HCT116 (cell line): ENCODE results near the gene GUK1. TPM values are rescaled to one million over a fixed set of nuclear protein-coding genes. Genes with fewer than 3 reads are reported as not detected.

Source experiments
- ATAC-seq: fragments of 200-7000 bp; cut with Tn5 transposase; 2 replicates; pipeline ENCODE4 v1.9.1; 2020; ENCODE audit warnings: mild to moderate bottlenecking, moderate library complexity
- BruUV-seq: library from RNA; stranded (reverse); fragments of 400-500 nt; replicated peaks from 2 replicates; lab custom pipeline; 2021; lab: Mats Ljungman, UMichigan
- CTCF ChIA-PET: fragments of 300-600 bp; sonication (Branson Sonifier 250); formaldehyde crosslinking; loops from one replicate; lab custom pipeline; 2021; ENCODE audit warnings: antibody characterized with exemption; lab: Charles Lee
- POLR2A ChIA-PET: fragments of 300-600, 350-600 bp; sonication (Branson Sonifier 250); formaldehyde crosslinking; loops from one replicate; lab custom pipeline; 2021; ENCODE audit warnings: antibody characterized with exemption; lab: Charles Lee
- RAD21 ChIA-PET, 2 experiments: fragments of 300-600 bp; sonication (Branson Sonifier 250); formaldehyde crosslinking; loops; one replicate each; lab custom pipeline; 2023; ENCODE audit warnings: low total read pairs in 2 of 2; ENCODE audit not compliant: uncharacterized antibody in 2 of 2, unreplicated experiment in 2 of 2, low non-redundant PET in 1 of 2; lab: Charles Lee
- DNase-seq: peaks from one replicate; pipeline ENCODE4 v3.0.0-alpha.2; 2010; ENCODE audit warnings: low read depth, low spot score
- H2AFZ ChIP-seq: fragments of 200-600 bp; shearing (Covaris generic), sonication (generic); 2 replicates; pipeline ENCODE4 v1.6.1; 2017; ENCODE audit warnings: low read depth, mixed run types, mixed read lengths, antibody characterized with exemption, low read length; ENCODE audit not compliant: poor library complexity, severe bottlenecking
- H3K27ac ChIP-seq: 2 replicates; pipeline ENCODE4 v1.5.1; 2012; ENCODE audit warnings: low read depth, low read length
- H3K27me3 ChIP-seq: fragments of 200-600 bp; sonication (generic); 2 replicates; pipeline ENCODE4 v1.6.1; 2016; ENCODE audit warnings: mixed run types, low read length, mixed read lengths; ENCODE audit not compliant: insufficient read depth
- H3K36me3 ChIP-seq, 2 experiments: fragments of 200-500 bp in 1 of 2; fragments of 200-600 bp in 1 of 2; sonication (Bioruptor generic) in 1 of 2; sonication (generic) in 1 of 2; 2 replicates each; pipeline versions ENCODE4 v1.5.1 to v1.6.1; 2014 to 2016; ENCODE audit warnings: low read length in 2 of 2, inconsistent platforms in 1 of 2, mixed read lengths in 1 of 2, mixed run types in 1 of 2; ENCODE audit not compliant: insufficient read depth in 2 of 2, control insufficient read depth in 1 of 2
- H3K4me1 ChIP-seq, 2 experiments: fragments of 200-600 bp in 1 of 2; sonication (generic) in 1 of 2; 2 replicates each; pipeline versions ENCODE4 v1.5.1 to v1.6.1; 2012 to 2017; ENCODE audit warnings: low read length in 2 of 2, inconsistent platforms in 1 of 2, mild to moderate bottlenecking in 1 of 2, mixed read lengths in 1 of 2, mixed run types in 1 of 2, moderate library complexity in 1 of 2; ENCODE audit not compliant: insufficient read depth in 2 of 2, control insufficient read depth in 1 of 2
- H3K4me2 ChIP-seq: fragments of 200-600 bp; sonication (generic); 2 replicates; pipeline ENCODE4 v1.6.1; 2017; ENCODE audit warnings: mixed run types, low read length, mixed read lengths
- H3K4me3 ChIP-seq, 2 experiments: fragments of 200-600 bp in 1 of 2; sonication (generic) in 1 of 2; replicated peaks in 1 of 2; 2 replicates each; pipeline ENCODE4 v1.5.1; 2011 to 2016; ENCODE audit warnings: low read length in 2 of 2, control low read depth in 1 of 2, low read depth in 1 of 2, mild to moderate bottlenecking in 1 of 2, mixed read lengths in 1 of 2, mixed run types in 1 of 2
- H3K79me2 ChIP-seq: fragments of 200-600 bp; sonication (generic); 2 replicates; pipeline ENCODE4 v1.6.1; 2017; ENCODE audit warnings: mild to moderate bottlenecking, mixed run types, low read length, moderate library complexity, mixed read lengths; ENCODE audit not compliant: insufficient read depth
- H3K9ac ChIP-seq: fragments of 200-600 bp; sonication (generic); 2 replicates; pipeline ENCODE4 v1.6.1; 2016; ENCODE audit warnings: low read length, mixed read lengths
- H3K9me2 ChIP-seq: fragments of 200-600 bp; sonication (generic), shearing (Covaris generic); 2 replicates; pipeline ENCODE4 v1.6.1; 2017; ENCODE audit warnings: mixed run types, mild to moderate bottlenecking, moderate library complexity; ENCODE audit not compliant: insufficient read depth
- H3K9me3 ChIP-seq, 2 experiments: fragments of 200-500 bp in 1 of 2; fragments of 200-600 bp in 1 of 2; sonication (Bioruptor generic) in 1 of 2; sonication (generic) in 1 of 2; 2 replicates each; pipeline ENCODE4 v1.6.1; 2014 to 2017; ENCODE audit warnings: low read length in 2 of 2, mixed read lengths in 2 of 2, inconsistent platforms in 1 of 2, low read depth in 1 of 2, mild to moderate bottlenecking in 1 of 2, mixed run types in 1 of 2, moderate library complexity in 1 of 2; ENCODE audit not compliant: control insufficient read depth in 1 of 2, insufficient read depth in 1 of 2
- H4K20me1 ChIP-seq: fragments of 200-600 bp; sonication (generic), shearing (Covaris generic); 2 replicates; pipeline ENCODE4 v1.6.1; 2017; ENCODE audit warnings: mixed run types, mild to moderate bottlenecking, moderate library complexity; ENCODE audit not compliant: insufficient read depth
- ATF3 ChIP-seq: IDR thresholded peaks from 2 replicates; pipeline ENCODE4 v1.6.1; 2012
- CBX3 ChIP-seq: IDR thresholded peaks from 2 replicates; pipeline ENCODE4 v1.6.1; 2012; ENCODE audit warnings: low read depth
- CEBPB ChIP-seq: IDR thresholded peaks from 2 replicates; pipeline ENCODE4 v1.6.1; 2012; ENCODE audit warnings: low read depth
- EZH2 ChIP-seq: fragments of 200-600 bp; sonication (generic); IDR thresholded peaks from 2 replicates; pipeline ENCODE4 v1.6.1; 2017; ENCODE audit warnings: antibody characterized with exemption, mixed run types
- EZH2phosphoT487 ChIP-seq: fragments of 200-600 bp; IDR thresholded peaks from 2 replicates; pipeline ENCODE4 v1.6.1; 2018; ENCODE audit warnings: antibody characterized with exemption, borderline replicate concordance
- FOSL1 ChIP-seq: IDR thresholded peaks from 2 replicates; pipeline ENCODE4 v1.6.1; 2012; ENCODE audit warnings: low read depth
- JUND ChIP-seq: IDR thresholded peaks from 2 replicates; pipeline ENCODE4 v1.6.1; 2012
- MAX ChIP-seq: IDR thresholded peaks from 2 replicates; pipeline ENCODE4 v1.6.1; 2012
- SIN3A ChIP-seq: IDR thresholded peaks from 2 replicates; pipeline ENCODE4 v1.6.1; 2012; ENCODE audit warnings: low read depth
- SRF ChIP-seq: IDR thresholded peaks from 2 replicates; pipeline ENCODE4 v1.6.1; 2012; ENCODE audit warnings: low read depth
- ZBTB33 ChIP-seq: IDR thresholded peaks from 2 replicates; pipeline ENCODE4 v1.6.1; 2011; ENCODE audit warnings: mild to moderate bottlenecking, low read length, moderate library complexity; ENCODE audit not compliant: insufficient replicate concordance; ENCODE audit errors: extremely low read depth
- intact Hi-C: fragments of 100-400 bp; cut with micrococcal nuclease; formaldehyde crosslinking; loops from 2 replicates; pipeline ENCODE4 v1.10.0; 2022
- total RNA-seq: library from RNA; stranded (reverse); gene quantifications from one replicate; pipeline ENCODE4 v1.2.1, GENCODE V29; 2021; ENCODE audit not compliant: unreplicated experiment

GUK1 gene
- total RNA-seq, 1 experiment from 2014 or later: 145 TPM

- BruUV-seq: no TSS peak
- no peaks in the 10 kb centered on the region for H3K27me3 ChIP-seq
- H3K4me2 ChIP-seq: no peak overlapping the region
- no peaks in the 10 kb centered on the region for H4K20me1 ChIP-seq
- peak; percentile 8; the same call in 1 of the 2 replicates for ATAC-seq
- no peak overlapping the region for H3K27ac ChIP-seq
- H3K79me2 ChIP-seq: peaks cover 20% of the 10 kb centered on the region
- CTCF ChIA-PET: no interaction called here
- no peak overlapping the region for H2AFZ ChIP-seq
- H3K9ac ChIP-seq: no peak overlapping the region
- no peak for TF ChIP-seq EZH2phosphoT487
- no peak for TF ChIP-seq JUND
- TF ChIP-seq CBX3: no peak
- TF ChIP-seq CEBPB: no peak
- no peak for TF ChIP-seq ATF3
- no peak for TF ChIP-seq EZH2
- TF ChIP-seq SRF: no peak
- no peak for TF ChIP-seq FOSL1
- TF ChIP-seq, all 23 proteins: peak for 0
- ChIA-PET POLR2A (no interaction called here), RAD21 (no interaction called here)
- Histone ChIP-seq H3K4me3 (no peak overlapping the region), H3K36me3 (0 out of 4 replicates have a peak, but pooled peaks cover 0 to 6% of the 10 kb centered on the region in 2 experiments), H3K4me1 (no peaks in the 10 kb centered on the region), H3K9me3 (no peaks in the 10 kb centered on the region), H3K9me2 (no peaks in the 10 kb centered on the region)
- no peak for DNase-seq
- intact Hi-C loops: no loop called here
These were observed 8.9 kb downstream of the GUK1 start for GRCh38 chr1:228148935-228149405.

GRCh38 chr1:228149406-228150119 is 9.5 kb downstream of the GUK1 start, which contains the start of gene GJC2:
Gene GJC2, plus strand, starts transcription at chr1:228149930. Its CDS starts 7,829 bp downstream, at chr1:228157759.
- no peak within 1 kb of the TSS for H3K4me3 ChIP-seq
- no peaks in the 10 kb centered on the region for H3K9me3 ChIP-seq
- H3K4me1 ChIP-seq: no peaks in the 10 kb centered on the region
- no peak for DNase-seq
- no peak within 1 kb of the TSS for H2AFZ ChIP-seq
- ATAC-seq: peak; percentile 15; the same call in 1 of the 2 replicates
- peaks cover 14% of the 10 kb centered on the region for H3K79me2 ChIP-seq
- no peak within 1 kb of the TSS for H3K4me2 ChIP-seq
- no peaks in the 10 kb centered on the region for H3K9me2 ChIP-seq
- POLR2A ChIA-PET: no interaction called here
- intact Hi-C loops: no loop called here
- BruUV-seq: no TSS peak
- RAD21 ChIA-PET: no interaction called here
- TF ChIP-seq SIN3A: no peak
- TF ChIP-seq ZBTB33: no peak
- TF ChIP-seq MAX: no peak
- no peak for TF ChIP-seq EZH2phosphoT487
- TF ChIP-seq JUND: no peak
- no peaks in the 10 kb centered on the region for H4K20me1 ChIP-seq
- no peak within 1 kb of the TSS for H3K9ac ChIP-seq
- H3K27ac ChIP-seq: no peak within 1 kb of the TSS
- CTCF ChIA-PET: no interaction called here
- no peaks in the 10 kb centered on the region for H3K27me3 ChIP-seq
- 0 out of 4 replicates have a peak, but pooled peaks cover 0 to 6% of the 10 kb centered on the region in 2 experiments for H3K36me3 ChIP-seq
